ENCODE data around the gene MUTYH. TPM values are rescaled to one million over a fixed set of nuclear protein-coding genes. Genes with fewer than 3 reads are reported as not detected.

The MUTYH gene
- total RNA-seq, 1 experiment from 2014 or later = 53.2 TPM

DNA sequence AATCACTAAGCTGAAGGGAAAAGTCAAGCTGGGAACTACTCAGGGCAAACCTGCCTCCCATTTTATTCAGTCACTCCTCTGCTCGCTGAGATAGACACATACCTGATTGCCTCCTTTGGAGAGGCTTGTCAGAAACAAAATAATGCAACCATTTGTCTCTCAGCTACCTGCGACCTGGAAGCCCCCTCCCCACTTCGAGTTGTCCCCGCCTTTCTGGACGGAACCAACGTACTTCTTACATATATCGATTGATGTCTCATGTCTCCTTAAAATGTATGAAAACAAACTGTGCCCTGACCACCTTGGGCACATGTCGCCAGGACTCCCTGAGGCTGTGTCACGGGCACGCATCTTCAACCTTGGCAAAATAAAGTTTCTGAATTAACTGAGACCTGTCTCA is 35.0 kb downstream of the MUTYH start:
- CTCF ChIA-PET = interaction anchor here (0.5 to 2.7 kb wide), 5 partner anchors 24 to 530 kb away, joined by 3 to 15 read pairs (median 7); partner anchors contain the start of genes MUTYH and TOE1
- Histone ChIP-seq H3K4me3 (no peak overlapping the region), H3K27ac (no peak overlapping the region), H4K20me1 (ENCODE audit: insufficient read depth) (no peaks in the 10 kb centered on the region), H3K4me1 (replicated peaks; ENCODE audit: insufficient read depth) (peaks cover 10% of the 10 kb centered on the region), H3K36me3 (ENCODE audit: low read depth) (no peaks in the 10 kb centered on the region), H3K79me2 (ENCODE audit: low read depth) (no peaks in the 10 kb centered on the region), H2AFZ (no peak overlapping the region), H3F3A (ENCODE audit: insufficient read depth, low read depth) (peaks cover 25% of the 10 kb centered on the region), H3K9me2 (ENCODE audit: insufficient read depth) (no peaks in the 10 kb centered on the region), H3K27me3 (ENCODE audit: insufficient read depth, low read depth) (no peaks in the 10 kb centered on the region), H3K9me3 (ENCODE audit: insufficient read depth, low read depth) (no peaks in the 10 kb centered on the region), H3K4me2 (0 out of 2 replicates have a peak overlapping the region, but pooled peaks have one; percentile 91)
- intact Hi-C loops (cut with micrococcal nuclease; ENCODE audit: unreplicated experiment) = loop anchor here (2.0 kb wide), 1 partner anchor 574 kb away; the partner anchor contains the start of gene RNU5D-1
- no TSS peak for BruUV-seq (replicated peaks)
- TF ChIP-seq, protein P1, sequence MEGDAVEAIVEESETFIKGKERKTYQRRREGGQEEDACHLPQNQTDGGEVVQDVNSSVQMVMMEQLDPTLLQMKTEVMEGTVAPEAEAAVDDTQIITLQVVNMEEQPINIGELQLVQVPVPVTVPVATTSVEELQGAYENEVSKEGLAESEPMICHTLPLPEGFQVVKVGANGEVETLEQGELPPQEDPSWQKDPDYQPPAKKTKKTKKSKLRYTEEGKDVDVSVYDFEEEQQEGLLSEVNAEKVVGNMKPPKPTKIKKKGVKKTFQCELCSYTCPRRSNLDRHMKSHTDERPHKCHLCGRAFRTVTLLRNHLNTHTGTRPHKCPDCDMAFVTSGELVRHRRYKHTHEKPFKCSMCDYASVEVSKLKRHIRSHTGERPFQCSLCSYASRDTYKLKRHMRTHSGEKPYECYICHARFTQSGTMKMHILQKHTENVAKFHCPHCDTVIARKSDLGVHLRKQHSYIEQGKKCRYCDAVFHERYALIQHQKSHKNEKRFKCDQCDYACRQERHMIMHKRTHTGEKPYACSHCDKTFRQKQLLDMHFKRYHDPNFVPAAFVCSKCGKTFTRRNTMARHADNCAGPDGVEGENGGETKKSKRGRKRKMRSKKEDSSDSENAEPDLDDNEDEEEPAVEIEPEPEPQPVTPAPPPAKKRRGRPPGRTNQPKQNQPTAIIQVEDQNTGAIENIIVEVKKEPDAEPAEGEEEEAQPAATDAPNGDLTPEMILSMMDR (conservative IDR thresholded peaks at IDR 0.05) = no peak
- TF ChIP-seq EZH2 (IDR thresholded peaks at IDR 0.05; ENCODE audit: low read depth) = no peak
- POLR2A ChIA-PET (ENCODE audit: unreplicated experiment) = interaction anchor here (0.6 to 1.1 kb wide), 5 partner anchors 24 to 287 kb away, joined by 3 to 24 read pairs (median 5); partner anchors contain the start of genes MUTYH, TESK2 and TOE1
- no peak for DNase-seq

DNA sequence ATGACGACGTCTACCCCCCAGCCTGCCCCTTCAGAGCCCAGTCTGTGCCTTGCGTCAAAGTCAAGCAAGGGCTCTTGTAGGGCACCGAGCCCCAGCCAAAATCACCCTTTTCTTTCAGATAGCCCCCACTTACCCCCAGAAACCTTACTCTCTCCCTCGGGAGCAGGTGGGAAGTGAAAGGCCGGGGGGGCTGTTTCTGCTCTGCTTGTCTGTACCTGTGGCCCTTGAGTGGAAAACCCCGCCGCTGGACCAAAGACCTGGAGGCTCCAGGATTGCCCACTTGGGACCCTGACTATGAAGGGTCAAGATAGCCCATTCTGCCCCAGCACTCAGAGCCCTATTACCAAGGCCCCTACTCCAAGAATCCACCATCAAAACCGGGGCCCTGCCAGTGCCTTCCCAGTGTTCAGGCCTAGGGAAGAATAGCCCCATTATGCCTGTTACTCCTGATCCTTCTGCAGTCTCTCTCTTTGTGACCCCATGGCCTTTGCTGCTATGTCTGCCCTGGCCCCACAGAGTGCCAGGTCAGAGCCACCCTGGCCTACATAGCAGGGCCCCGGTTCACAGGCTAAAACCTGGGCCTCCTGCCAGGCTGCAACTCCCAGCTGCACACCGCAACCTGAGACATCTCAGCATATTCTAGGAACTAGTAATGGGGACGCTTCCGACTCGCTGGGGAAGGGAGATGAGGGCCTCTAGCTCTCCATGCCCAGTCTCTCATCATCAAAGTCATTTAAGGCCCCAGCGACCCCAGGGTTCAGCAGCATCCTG is 35.7 kb downstream of the MUTYH start:
- Histone ChIP-seq H3K9me3 (ENCODE audit: insufficient read depth, low read depth) (no peaks in the 10 kb centered on the region), H3K9me2 (ENCODE audit: insufficient read depth) (no peaks in the 10 kb centered on the region), H3K27me3 (ENCODE audit: insufficient read depth, low read depth) (no peaks in the 10 kb centered on the region), H3K4me3 (peak overlapping the region; percentile 60), H3K27ac (peak overlapping the region; percentile 72), H4K20me1 (ENCODE audit: insufficient read depth) (no peaks in the 10 kb centered on the region), H3K36me3 (ENCODE audit: low read depth) (no peaks in the 10 kb centered on the region), H3K4me1 (replicated peaks; ENCODE audit: insufficient read depth) (peaks cover 10% of the 10 kb centered on the region), H2AFZ (peak overlapping the region; percentile 76), H3K4me2 (peak overlapping the region; percentile 91), H3K79me2 (ENCODE audit: low read depth) (no peaks in the 10 kb centered on the region), H3F3A (ENCODE audit: insufficient read depth, low read depth) (peaks cover 25% of the 10 kb centered on the region)
- intact Hi-C loops (cut with micrococcal nuclease; ENCODE audit: unreplicated experiment) = loop anchor here (1.0 to 5.0 kb wide), 6 partner anchors 25 to 574 kb away; partner anchors contain the start of genes MUTYH, RNU5D-1 and TOE1
- ChIA-PET POLR2A (ENCODE audit: unreplicated experiment) (interaction anchor here (0.6 to 1.3 kb wide), 9 partner anchors 17 to 575 kb away, joined by 3 to 42 read pairs (median 5); partner anchors contain the start of genes MUTYH, TESK2 and TOE1), CTCF (interaction anchor here (0.6 to 2.7 kb wide), 5 partner anchors 20 to 46 kb away, joined by 3 to 39 read pairs (median 7); partner anchors contain the start of genes MUTYH and TOE1)
- TSS peak; percentile 90 for BruUV-seq (replicated peaks)
- DNase-seq = peak; percentile 40 to 71
- no peak for TF ChIP-seq EZH2 (IDR thresholded peaks at IDR 0.05; ENCODE audit: low read depth)
- TF ChIP-seq, protein P1 (conservative IDR thresholded peaks at IDR 0.05) = no peak; the same call in 1 of the 2 replicates

DNA sequence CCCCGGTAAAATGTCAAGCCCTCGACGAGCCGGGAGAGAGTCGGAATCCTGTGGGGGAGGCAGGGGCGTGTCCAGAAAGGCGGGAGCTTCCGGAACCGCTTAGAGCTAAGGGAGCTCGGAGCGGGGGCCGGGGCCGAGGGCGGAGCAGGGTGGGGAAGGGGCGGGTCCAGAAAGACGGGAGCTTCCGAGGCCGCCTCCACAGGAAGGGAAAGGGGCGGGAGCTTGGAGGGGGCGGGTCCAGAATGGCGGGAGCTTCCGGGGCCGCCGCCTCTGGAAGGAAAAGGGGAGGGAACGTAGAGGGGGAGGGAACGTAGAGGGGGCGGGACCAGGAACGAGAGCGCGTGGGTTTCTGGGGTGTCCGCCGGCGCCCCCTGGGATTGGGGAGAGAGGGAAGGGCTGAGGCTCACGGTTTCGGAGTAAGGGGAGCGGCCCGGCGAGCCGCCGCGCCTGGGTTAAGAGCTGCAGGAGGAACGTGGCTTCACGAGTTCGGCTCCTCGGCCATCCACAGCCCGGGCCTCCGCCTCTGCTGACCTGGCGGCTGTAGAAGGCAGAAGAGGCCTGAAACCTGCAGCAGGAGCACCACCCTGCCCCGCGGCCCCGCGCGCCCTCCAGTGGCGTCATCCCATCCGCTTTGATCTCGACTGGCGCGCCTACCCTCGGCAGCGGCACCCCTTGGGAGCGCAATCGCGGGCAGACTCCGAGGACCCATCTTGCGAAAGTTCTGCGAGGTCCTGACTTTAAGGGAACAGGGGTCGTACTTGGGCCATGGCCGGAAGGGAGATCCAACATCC is 36.5 kb downstream of the MUTYH start:
- Histone ChIP-seq H3K4me1 (replicated peaks; ENCODE audit: insufficient read depth) (peaks cover 10% of the 10 kb centered on the region), H3F3A (ENCODE audit: insufficient read depth, low read depth) (peaks cover 25% of the 10 kb centered on the region), H3K27ac (peak overlapping the region; percentile 72), H2AFZ (peak overlapping the region; percentile 76), H3K36me3 (ENCODE audit: low read depth) (no peaks in the 10 kb centered on the region), H3K79me2 (ENCODE audit: low read depth) (no peaks in the 10 kb centered on the region), H3K4me3 (peak overlapping the region; percentile 60), H3K9me3 (ENCODE audit: insufficient read depth, low read depth) (no peaks in the 10 kb centered on the region), H3K4me2 (peak overlapping the region; percentile 91), H3K9me2 (ENCODE audit: insufficient read depth) (no peaks in the 10 kb centered on the region), H3K27me3 (ENCODE audit: insufficient read depth, low read depth) (no peaks in the 10 kb centered on the region), H4K20me1 (ENCODE audit: insufficient read depth) (no peaks in the 10 kb centered on the region)
- no TSS peak for BruUV-seq (replicated peaks)
- TF ChIP-seq, protein P1 (conservative IDR thresholded peaks at IDR 0.05) = peak; percentile 69
- no peak for TF ChIP-seq EZH2 (IDR thresholded peaks at IDR 0.05; ENCODE audit: low read depth)
- DNase-seq = peak; percentile 89 to 96
- CTCF ChIA-PET = interaction anchor here (0.6 to 2.7 kb wide), 42 partner anchors 11 to 1677 kb away, joined by 3 to 53 read pairs (median 7); partner anchors contain the start of genes CCDC163, HECTD3, MMACHC and MUTYH
- POLR2A ChIA-PET (ENCODE audit: unreplicated experiment) = interaction anchor here (0.5 to 1.3 kb wide), 36 partner anchors 23 to 1315 kb away, joined by 3 to 42 read pairs (median 10); partner anchors contain the start of genes CCDC163, GPBP1L1, HECTD3 and HPDL
- intact Hi-C loops (cut with micrococcal nuclease; ENCODE audit: unreplicated experiment) = loop anchor here (1.0 to 5.0 kb wide), 9 partner anchors 26 to 573 kb away; partner anchors contain the start of genes KIF2C, MUTYH, NASP and RNU5D-1

All from PC-9 (cell line).